Hippocampal formation (tissue), 2 donors: ENCODE measurements around the gene MMP17.

Experiments used
- DNase-seq, 2 donors: peaks; one replicate each; lab custom pipeline; 2025; lab: John Stamatoyannopoulos, UW

Gene MMP17

GRCh38 chr12:131830335-131830913 lies 2.2 kb downstream of the MMP17 start:
- DNase-seq, result peak; percentile 67 to 78

- DNase-seq, result peak in 1 of 2 donors; percentile 26
These were observed 2.9 kb downstream of the MMP17 start for GRCh38 chr12:131830914-131831571.

GRCh38 chr12:131831635-131832041 lies 3.4 kb downstream of the MMP17 start:
- DNase-seq, result no peak

- DNase-seq, result peak in 1 of 2 donors; percentile 26
These were observed 4.4 kb downstream of the MMP17 start for GRCh38 chr12:131832321-131833231.

- DNase-seq, result no peak
These were observed 5.2 kb downstream of the MMP17 start for GRCh38 chr12:131833288-131833895.

- DNase-seq, result peak in 1 of 2 donors; percentile 49
These were observed 5.9 kb downstream of the MMP17 start for GRCh38 chr12:131833896-131834641.

- DNase-seq, result no peak
These were observed 6.8 kb downstream of the MMP17 start for GRCh38 chr12:131834798-131835615.

- no peak for DNase-seq
These were observed 7.5 kb downstream of the MMP17 start for GRCh38 chr12:131835616-131836171.

GRCh38 chr12:131836193-131836592 lies 8.0 kb downstream of the MMP17 start:
- no peak for DNase-seq

GRCh38 chr12:131836714-131837397 lies 8.7 kb downstream of the MMP17 start:
- DNase-seq, result no peak

GRCh38 chr12:131840643-131841416 lies 12.6 kb downstream of the MMP17 start:
- no peak for DNase-seq

GRCh38 chr12:131841547-131841946 lies 13.4 kb downstream of the MMP17 start:
- no peak for DNase-seq

GRCh38 chr12:131842169-131842568 lies 14.0 kb downstream of the MMP17 start:
- no peak for DNase-seq

- DNase-seq, result no peak
These were observed 15.3 kb downstream of the MMP17 start for GRCh38 chr12:131843527-131843926.

- DNase-seq, result no peak
These were observed 15.9 kb downstream of the MMP17 start for GRCh38 chr12:131844140-131844539.

GRCh38 chr12:131844656-131845055 lies 16.5 kb downstream of the MMP17 start:
- no peak for DNase-seq

- no peak for DNase-seq
These were observed 16.9 kb downstream of the MMP17 start for GRCh38 chr12:131845121-131845520.

- no peak for DNase-seq
These were observed 19.3 kb downstream of the MMP17 start for GRCh38 chr12:131847456-131847855.

GRCh38 chr12:131848753-131849152 lies 20.6 kb downstream of the MMP17 start:
- DNase-seq, result no peak
